ENCODE results near the gene BACH1. TPM values are rescaled to one million over a fixed set of nuclear protein-coding genes. Genes with fewer than 3 reads are reported as not detected.

Gene BACH1
- total RNA-seq, 1 donor from 2014 or later, result 126 TPM

DNA sequence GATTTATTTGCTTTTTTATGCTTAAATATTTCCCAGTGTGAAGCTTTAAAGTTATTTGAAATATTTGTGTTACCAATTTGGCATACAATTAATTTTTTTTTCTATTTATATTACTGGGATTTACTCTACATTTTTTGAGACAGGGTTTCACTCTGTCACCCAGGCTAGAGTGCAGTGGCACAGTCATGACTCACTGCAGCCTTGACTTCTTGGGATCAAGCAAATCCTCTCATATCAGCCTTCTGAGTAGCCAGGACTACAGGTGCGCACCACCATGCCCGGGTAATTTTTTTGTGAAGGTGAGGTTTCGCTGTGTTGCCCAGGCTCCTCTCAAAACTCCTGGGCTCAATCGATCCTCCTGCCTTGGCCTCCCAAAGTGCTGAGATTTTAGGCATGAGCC is 39.5 kb downstream of the BACH1 start:
- Histone ChIP-seq H3K4me3 (ENCODE audit: low read length in 3 of 3) (no peak overlapping the region), H3K4me1 (ENCODE audit: control insufficient read depth in 3 of 3, insufficient read depth in 3 of 3, low read length in 3 of 3) (peaks cover 12 to 29% (median 27%) of the 10 kb centered on the region in 3 donors), H3K9ac (ENCODE audit: low read depth in 1 of 3, low read length in 3 of 3) (no peak overlapping the region), H3K27me3 (ENCODE audit: control insufficient read depth in 3 of 3, insufficient read depth in 3 of 3, low read length in 3 of 3) (no peaks in the 10 kb centered on the region), H3K27ac (ENCODE audit: low read depth, low read length) (no peak overlapping the region), H3K9me3 (ENCODE audit: control insufficient read depth in 3 of 3, low read length in 3 of 3) (no peaks in the 10 kb centered on the region), H3K36me3 (ENCODE audit: control insufficient read depth in 3 of 3, insufficient read depth in 3 of 3, low read length in 3 of 3) (peaks cover 0 to 4% (median 0%) of the 10 kb centered on the region in 3 donors)

DNA sequence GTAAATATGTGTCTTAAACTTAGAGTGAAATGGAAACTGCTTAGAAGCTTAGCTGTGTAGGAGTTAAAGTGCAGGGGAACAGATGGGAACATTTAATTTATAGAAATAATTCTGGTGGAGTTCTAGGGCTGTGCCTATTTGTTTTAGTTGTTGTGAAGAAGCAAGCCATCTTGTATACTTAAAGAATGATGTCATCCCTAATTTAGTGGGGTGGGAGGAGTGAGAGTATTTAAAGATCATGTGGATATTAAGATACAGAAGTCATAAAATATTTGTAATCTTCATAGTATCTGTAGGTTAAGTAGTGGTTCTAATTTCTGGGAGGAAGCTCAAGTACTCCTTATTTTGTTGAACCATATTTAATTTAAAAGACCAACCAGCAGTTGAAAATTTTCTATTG is 41.5 kb downstream of the BACH1 start:
- Histone ChIP-seq H3K27ac (ENCODE audit: low read depth, low read length) (no peak overlapping the region), H3K9ac (ENCODE audit: low read depth in 1 of 3, low read length in 3 of 3) (no peak overlapping the region), H3K4me1 (ENCODE audit: control insufficient read depth in 3 of 3, insufficient read depth in 3 of 3, low read length in 3 of 3) (peaks cover 15 to 24% (median 20%) of the 10 kb centered on the region in 3 donors), H3K27me3 (ENCODE audit: control insufficient read depth in 3 of 3, insufficient read depth in 3 of 3, low read length in 3 of 3) (no peaks in the 10 kb centered on the region), H3K9me3 (ENCODE audit: control insufficient read depth in 3 of 3, low read length in 3 of 3) (no peaks in the 10 kb centered on the region), H3K4me3 (ENCODE audit: low read length in 3 of 3) (no peak overlapping the region), H3K36me3 (ENCODE audit: control insufficient read depth in 3 of 3, insufficient read depth in 3 of 3, low read length in 3 of 3) (no peaks in the 10 kb centered on the region)

GRCh38 chr21:29342363-29342957 is 43.7 kb downstream of the BACH1 start:
- Histone ChIP-seq H3K4me1 (ENCODE audit: control insufficient read depth in 3 of 3, insufficient read depth in 3 of 3, low read length in 3 of 3) (peaks cover 18 to 29% (median 20%) of the 10 kb centered on the region in 3 donors), H3K27ac (ENCODE audit: low read depth, low read length) (peak overlapping the region; percentile 58), H3K9ac (ENCODE audit: low read depth in 1 of 3, low read length in 3 of 3) (peak overlapping the region; percentile 4 to 41 (median 12)), H3K36me3 (ENCODE audit: control insufficient read depth in 3 of 3, insufficient read depth in 3 of 3, low read length in 3 of 3) (no peaks in the 10 kb centered on the region), H3K9me3 (ENCODE audit: control insufficient read depth in 3 of 3, low read length in 3 of 3) (no peaks in the 10 kb centered on the region), H3K4me3 (ENCODE audit: low read length in 3 of 3) (peak overlapping the region in 2 of 3 donors; percentile 39 to 44), H3K27me3 (ENCODE audit: control insufficient read depth in 3 of 3, insufficient read depth in 3 of 3, low read length in 3 of 3) (no peaks in the 10 kb centered on the region)

GRCh38 chr21:29343519-29343918 is 44.8 kb downstream of the BACH1 start:
- H3K4me1 ChIP-seq (ENCODE audit: control insufficient read depth in 3 of 3, insufficient read depth in 3 of 3, low read length in 3 of 3), result peaks cover 18 to 29% (median 20%) of the 10 kb centered on the region in 3 donors
- H3K27me3 ChIP-seq (ENCODE audit: control insufficient read depth in 3 of 3, insufficient read depth in 3 of 3, low read length in 3 of 3), result no peaks in the 10 kb centered on the region
- peak overlapping the region; percentile 58 for H3K27ac ChIP-seq (ENCODE audit: low read depth, low read length)
- H3K9me3 ChIP-seq (ENCODE audit: control insufficient read depth in 3 of 3, low read length in 3 of 3), result no peaks in the 10 kb centered on the region
- no peak overlapping the region for H3K4me3 ChIP-seq (ENCODE audit: low read length in 3 of 3)
- H3K36me3 ChIP-seq (ENCODE audit: control insufficient read depth in 3 of 3, insufficient read depth in 3 of 3, low read length in 3 of 3), result no peaks in the 10 kb centered on the region
- no peak overlapping the region for H3K9ac ChIP-seq (ENCODE audit: low read depth in 1 of 3, low read length in 3 of 3)

- no peak overlapping the region for H3K4me3 ChIP-seq (ENCODE audit: low read length in 3 of 3)
- H3K9me3 ChIP-seq (ENCODE audit: control insufficient read depth in 3 of 3, low read length in 3 of 3), result no peaks in the 10 kb centered on the region
- no peaks in the 10 kb centered on the region for H3K27me3 ChIP-seq (ENCODE audit: control insufficient read depth in 3 of 3, insufficient read depth in 3 of 3, low read length in 3 of 3)
- no peak overlapping the region for H3K9ac ChIP-seq (ENCODE audit: low read depth in 1 of 3, low read length in 3 of 3)
- no peaks in the 10 kb centered on the region for H3K36me3 ChIP-seq (ENCODE audit: control insufficient read depth in 3 of 3, insufficient read depth in 3 of 3, low read length in 3 of 3)
- peaks cover 13 to 27% (median 13%) of the 10 kb centered on the region in 3 donors for H3K4me1 ChIP-seq (ENCODE audit: control insufficient read depth in 3 of 3, insufficient read depth in 3 of 3, low read length in 3 of 3)
- H3K27ac ChIP-seq (ENCODE audit: low read depth, low read length), result no peak overlapping the region
These were observed 47.6 kb downstream of the BACH1 start for GRCh38 chr21:29346281-29346680.

DNA sequence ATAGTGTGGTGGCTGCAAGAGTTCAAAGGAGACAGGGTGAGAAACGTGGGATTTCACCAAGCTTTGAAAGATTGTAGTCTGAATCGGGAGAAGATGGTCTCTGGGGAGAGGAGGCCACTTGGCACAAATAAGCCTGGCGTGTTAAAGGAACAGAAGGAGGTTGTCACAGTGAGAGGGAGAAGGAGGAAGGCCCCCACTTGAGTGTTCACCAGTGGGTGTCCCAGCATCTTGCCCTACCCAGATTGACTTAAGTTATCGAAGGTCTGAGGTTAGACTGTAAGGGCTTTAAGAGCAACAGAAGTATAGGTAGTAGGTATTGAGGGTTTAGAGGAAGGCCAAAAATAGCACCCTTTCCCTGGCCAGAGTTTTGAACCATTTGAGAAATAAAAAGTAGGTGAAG is 48.0 kb downstream of the BACH1 start:
- Histone ChIP-seq H3K9ac (ENCODE audit: low read depth in 1 of 3, low read length in 3 of 3) (no peak overlapping the region), H3K27me3 (ENCODE audit: control insufficient read depth in 3 of 3, insufficient read depth in 3 of 3, low read length in 3 of 3) (no peaks in the 10 kb centered on the region), H3K4me1 (ENCODE audit: control insufficient read depth in 3 of 3, insufficient read depth in 3 of 3, low read length in 3 of 3) (peaks cover 13 to 22% (median 13%) of the 10 kb centered on the region in 3 donors), H3K27ac (ENCODE audit: low read depth, low read length) (no peak overlapping the region), H3K4me3 (ENCODE audit: low read length in 3 of 3) (no peak overlapping the region), H3K36me3 (ENCODE audit: control insufficient read depth in 3 of 3, insufficient read depth in 3 of 3, low read length in 3 of 3) (no peaks in the 10 kb centered on the region), H3K9me3 (ENCODE audit: control insufficient read depth in 3 of 3, low read length in 3 of 3) (no peaks in the 10 kb centered on the region)

DNA sequence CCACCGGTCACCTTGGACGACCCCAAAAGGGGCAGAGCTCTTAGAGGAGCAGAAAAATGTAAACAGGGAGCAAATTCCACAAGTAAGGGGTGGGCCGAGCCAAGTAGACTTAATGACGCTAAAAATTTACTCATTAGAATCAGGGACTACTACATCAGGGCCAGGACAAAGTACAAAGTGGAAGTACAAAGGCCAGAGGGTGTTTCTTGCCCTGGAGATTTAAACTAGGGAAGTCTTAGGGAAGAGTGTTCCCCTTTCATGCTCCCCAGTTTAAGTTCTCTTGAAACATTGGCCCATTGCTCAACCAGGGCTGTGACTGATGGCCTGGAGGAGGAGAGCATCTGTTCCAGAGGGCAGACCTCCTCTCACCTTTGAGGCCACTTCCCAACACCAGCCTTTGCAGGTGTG is 48.6 kb downstream of the BACH1 start:
- no peak overlapping the region for H3K4me3 ChIP-seq (ENCODE audit: low read length in 3 of 3)
- peaks cover 11 to 17% (median 12%) of the 10 kb centered on the region in 3 donors for H3K4me1 ChIP-seq (ENCODE audit: control insufficient read depth in 3 of 3, insufficient read depth in 3 of 3, low read length in 3 of 3)
- H3K27ac ChIP-seq (ENCODE audit: low read depth, low read length), result no peak overlapping the region
- H3K27me3 ChIP-seq (ENCODE audit: control insufficient read depth in 3 of 3, insufficient read depth in 3 of 3, low read length in 3 of 3), result no peaks in the 10 kb centered on the region
- H3K9ac ChIP-seq (ENCODE audit: low read depth in 1 of 3, low read length in 3 of 3), result no peak overlapping the region
- no peaks in the 10 kb centered on the region for H3K36me3 ChIP-seq (ENCODE audit: control insufficient read depth in 3 of 3, insufficient read depth in 3 of 3, low read length in 3 of 3)
- H3K9me3 ChIP-seq (ENCODE audit: control insufficient read depth in 3 of 3, low read length in 3 of 3), result no peaks in the 10 kb centered on the region

DNA sequence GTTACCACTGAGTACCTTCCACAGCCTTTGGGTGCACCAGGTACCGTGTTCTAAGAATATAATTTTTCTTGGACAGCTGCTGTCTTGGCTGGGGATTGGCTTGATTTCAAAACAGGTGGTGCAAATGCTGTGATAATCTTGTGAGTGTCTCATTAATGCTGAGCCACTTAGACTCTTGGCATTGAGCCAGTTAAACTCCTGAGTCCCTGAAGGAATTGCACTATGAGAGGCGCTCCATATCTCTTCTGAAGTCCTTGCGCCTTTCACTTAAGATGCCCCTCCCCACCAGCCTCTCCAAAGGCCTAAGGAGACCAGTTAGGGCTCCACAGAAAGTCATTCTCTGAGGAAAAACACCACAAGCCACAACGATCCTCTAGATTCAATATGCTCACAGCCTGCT is 51.0 kb downstream of the BACH1 start:
- no peak overlapping the region for H3K9ac ChIP-seq (ENCODE audit: low read depth in 1 of 3, low read length in 3 of 3)
- no peak overlapping the region for H3K27ac ChIP-seq (ENCODE audit: low read depth, low read length)
- peaks cover 0 to 5% (median 3%) of the 10 kb centered on the region in 3 donors for H3K4me1 ChIP-seq (ENCODE audit: control insufficient read depth in 3 of 3, insufficient read depth in 3 of 3, low read length in 3 of 3)
- no peaks in the 10 kb centered on the region for H3K27me3 ChIP-seq (ENCODE audit: control insufficient read depth in 3 of 3, insufficient read depth in 3 of 3, low read length in 3 of 3)
- H3K9me3 ChIP-seq (ENCODE audit: control insufficient read depth in 3 of 3, low read length in 3 of 3), result no peaks in the 10 kb centered on the region
- no peak overlapping the region for H3K4me3 ChIP-seq (ENCODE audit: low read length in 3 of 3)
- peaks cover 0 to 5% (median 0%) of the 10 kb centered on the region in 3 donors for H3K36me3 ChIP-seq (ENCODE audit: control insufficient read depth in 3 of 3, insufficient read depth in 3 of 3, low read length in 3 of 3)

GRCh38 chr21:29350246-29350779 is 51.6 kb downstream of the BACH1 start:
- peaks cover 0 to 5% (median 0%) of the 10 kb centered on the region in 3 donors for H3K36me3 ChIP-seq (ENCODE audit: control insufficient read depth in 3 of 3, insufficient read depth in 3 of 3, low read length in 3 of 3)
- no peak overlapping the region for H3K4me3 ChIP-seq (ENCODE audit: low read length in 3 of 3)
- H3K4me1 ChIP-seq (ENCODE audit: control insufficient read depth in 3 of 3, insufficient read depth in 3 of 3, low read length in 3 of 3), result peaks cover 0 to 5% (median 3%) of the 10 kb centered on the region in 3 donors
- no peak overlapping the region for H3K9ac ChIP-seq (ENCODE audit: low read depth in 1 of 3, low read length in 3 of 3)
- H3K9me3 ChIP-seq (ENCODE audit: control insufficient read depth in 3 of 3, low read length in 3 of 3), result no peaks in the 10 kb centered on the region
- H3K27ac ChIP-seq (ENCODE audit: low read depth, low read length), result no peak overlapping the region
- no peaks in the 10 kb centered on the region for H3K27me3 ChIP-seq (ENCODE audit: control insufficient read depth in 3 of 3, insufficient read depth in 3 of 3, low read length in 3 of 3)

DNA sequence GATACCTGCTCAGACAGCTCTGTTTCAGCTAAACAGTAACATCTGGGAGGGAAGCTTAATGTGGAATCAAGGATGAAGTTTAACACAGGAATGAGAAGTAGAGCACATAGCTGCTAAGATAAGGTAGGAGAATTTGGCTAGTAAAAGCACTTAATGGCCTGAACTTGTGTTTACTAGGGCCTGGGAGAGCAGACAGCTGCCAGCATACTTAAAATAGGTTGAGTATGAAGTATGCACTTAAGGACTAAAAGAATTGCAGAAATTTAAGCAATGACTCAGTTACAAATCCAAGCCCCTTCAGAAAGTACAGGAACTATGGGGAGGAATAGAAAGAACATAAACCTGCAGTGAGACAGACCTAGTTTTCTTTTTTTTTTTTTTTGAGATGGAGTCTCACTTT is 53.0 kb downstream of the BACH1 start:
- no peak overlapping the region for H3K27ac ChIP-seq (ENCODE audit: low read depth, low read length)

More for the DNA sequence above, 53.0 kb downstream of the BACH1 start:
- peaks cover 0 to 5% (median 0%) of the 10 kb centered on the region in 3 donors for H3K36me3 ChIP-seq (ENCODE audit: control insufficient read depth in 3 of 3, insufficient read depth in 3 of 3, low read length in 3 of 3)
- H3K4me1 ChIP-seq (ENCODE audit: control insufficient read depth in 3 of 3, insufficient read depth in 3 of 3, low read length in 3 of 3), result peaks cover 0 to 5% (median 3%) of the 10 kb centered on the region in 3 donors
- H3K9ac ChIP-seq (ENCODE audit: low read depth in 1 of 3, low read length in 3 of 3), result no peak overlapping the region
- H3K9me3 ChIP-seq (ENCODE audit: control insufficient read depth in 3 of 3, low read length in 3 of 3), result no peaks in the 10 kb centered on the region
- H3K4me3 ChIP-seq (ENCODE audit: low read length in 3 of 3), result no peak overlapping the region
- no peaks in the 10 kb centered on the region for H3K27me3 ChIP-seq (ENCODE audit: control insufficient read depth in 3 of 3, insufficient read depth in 3 of 3, low read length in 3 of 3)
